Measurements from ENCODE around the gene CFH. TPM values are rescaled to one million over a fixed set of nuclear protein-coding genes. Genes with fewer than 3 reads are reported as not detected.
"Not testable (repeated sequence)": the region's sequence is repeated elsewhere in the genome, so short reads cannot be mapped to it uniquely, and the experiment has no call there.

CFH gene
- total RNA-seq, 4 donors from 2014 or later = 164 to 268 (median 248) TPM

DNA sequence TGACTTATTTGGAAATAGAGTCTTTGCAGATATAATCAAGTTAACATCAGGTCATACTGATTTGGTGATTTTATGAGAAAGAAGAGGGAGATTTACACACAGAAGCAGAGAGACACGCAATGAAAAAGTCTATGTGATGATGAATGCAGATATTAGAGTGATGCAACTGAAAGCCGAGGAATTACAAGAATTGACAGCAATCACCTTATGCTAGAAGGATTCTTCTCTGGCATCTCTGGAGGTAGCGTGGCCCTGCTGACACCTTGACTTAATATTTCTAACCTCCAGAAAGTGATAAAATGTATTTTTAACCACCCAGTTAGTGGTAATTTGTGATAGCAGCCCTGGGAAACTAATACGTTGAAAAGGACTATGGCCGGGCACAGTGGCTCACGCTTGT, 14.2 kb upstream of the CFH start:
- no peak for DNase-seq (ENCODE audit: low spot score in 2 of 2)
- Histone ChIP-seq H3K36me3 (no peaks in the 10 kb centered on the region), H3K27ac (no peak overlapping the region), H3K4me3 (no peak overlapping the region), H3K4me1 (no peaks in the 10 kb centered on the region), H3K27me3 (no peaks in the 10 kb centered on the region), H3K9me3 (no peaks in the 10 kb centered on the region)
- 93 to 98% methylated on average over 6 of the region's 6 CpGs for WGBS, 2 donors
- TF ChIP-seq POLR2A (IDR thresholded peaks at IDR 0.05) (no peak), EP300 (IDR thresholded peaks at IDR 0.05) (no peak)
- TF ChIP-seq, protein P1, sequence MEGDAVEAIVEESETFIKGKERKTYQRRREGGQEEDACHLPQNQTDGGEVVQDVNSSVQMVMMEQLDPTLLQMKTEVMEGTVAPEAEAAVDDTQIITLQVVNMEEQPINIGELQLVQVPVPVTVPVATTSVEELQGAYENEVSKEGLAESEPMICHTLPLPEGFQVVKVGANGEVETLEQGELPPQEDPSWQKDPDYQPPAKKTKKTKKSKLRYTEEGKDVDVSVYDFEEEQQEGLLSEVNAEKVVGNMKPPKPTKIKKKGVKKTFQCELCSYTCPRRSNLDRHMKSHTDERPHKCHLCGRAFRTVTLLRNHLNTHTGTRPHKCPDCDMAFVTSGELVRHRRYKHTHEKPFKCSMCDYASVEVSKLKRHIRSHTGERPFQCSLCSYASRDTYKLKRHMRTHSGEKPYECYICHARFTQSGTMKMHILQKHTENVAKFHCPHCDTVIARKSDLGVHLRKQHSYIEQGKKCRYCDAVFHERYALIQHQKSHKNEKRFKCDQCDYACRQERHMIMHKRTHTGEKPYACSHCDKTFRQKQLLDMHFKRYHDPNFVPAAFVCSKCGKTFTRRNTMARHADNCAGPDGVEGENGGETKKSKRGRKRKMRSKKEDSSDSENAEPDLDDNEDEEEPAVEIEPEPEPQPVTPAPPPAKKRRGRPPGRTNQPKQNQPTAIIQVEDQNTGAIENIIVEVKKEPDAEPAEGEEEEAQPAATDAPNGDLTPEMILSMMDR (IDR thresholded peaks at IDR 0.05) = no peak

DNA sequence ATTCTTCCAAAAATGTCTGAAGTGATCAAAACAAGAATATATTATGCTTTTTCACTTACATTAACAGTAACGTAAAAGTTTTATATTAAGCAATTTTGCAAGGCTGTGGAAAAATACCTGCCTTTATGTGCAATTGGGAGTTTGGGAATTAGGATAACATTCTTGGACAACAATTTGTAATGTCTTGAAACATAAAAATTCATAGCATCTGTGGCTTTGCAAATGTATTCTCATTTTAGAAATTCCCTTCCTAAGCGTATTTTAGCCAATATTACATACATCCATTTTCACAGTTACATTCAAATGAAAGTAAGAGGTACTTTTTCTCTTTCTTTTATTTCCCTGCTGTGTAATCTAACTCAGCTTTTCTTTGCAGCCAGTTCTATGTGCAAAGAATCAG, 13.4 kb upstream of the CFH start:
- no peaks in the 10 kb centered on the region for H3K9me3 ChIP-seq
- no peak for DNase-seq (ENCODE audit: low spot score in 2 of 2)
- H3K4me1 ChIP-seq = no peaks in the 10 kb centered on the region
- H3K36me3 ChIP-seq = no peaks in the 10 kb centered on the region
- no peaks in the 10 kb centered on the region for H3K27me3 ChIP-seq
- no peak overlapping the region for H3K27ac ChIP-seq
- no peak overlapping the region for H3K4me3 ChIP-seq
- 65 to 70% methylated on average over 2 of the region's 2 CpGs for WGBS, 2 donors
- TF ChIP-seq, protein P1 (IDR thresholded peaks at IDR 0.05) = no peak
- TF ChIP-seq POLR2A (IDR thresholded peaks at IDR 0.05) = no peak
- TF ChIP-seq EP300 (IDR thresholded peaks at IDR 0.05) = no peak

DNA sequence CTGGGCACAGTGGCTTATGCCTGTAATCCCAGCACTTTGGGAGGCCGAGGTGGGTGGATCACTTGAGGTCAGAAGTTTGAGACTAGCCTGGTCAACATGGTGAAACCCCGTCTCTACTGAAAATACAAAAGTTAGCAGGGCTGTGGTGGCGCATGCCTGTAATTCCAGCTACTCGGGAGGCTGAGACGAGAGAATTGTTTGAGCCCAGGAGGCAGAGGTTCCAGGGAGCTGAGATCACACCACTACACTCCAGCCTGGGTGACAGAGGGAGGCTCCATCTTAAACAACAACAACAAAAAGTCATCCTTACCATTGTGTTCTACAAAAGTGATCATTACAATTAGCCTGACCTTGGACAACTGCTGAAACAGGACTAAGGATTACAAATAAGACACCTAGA, 12.6 kb upstream of the CFH start:
- not testable (repeated sequence) for H3K4me3 ChIP-seq; DNase-seq (ENCODE audit: low spot score in 2 of 2); H3K9me3 ChIP-seq; H3K27ac ChIP-seq; H3K27me3 ChIP-seq; H3K36me3 ChIP-seq; H3K4me1 ChIP-seq
- WGBS, 2 donors = 80 to 84% methylated on average over 5 of the region's 5 CpGs

DNA sequence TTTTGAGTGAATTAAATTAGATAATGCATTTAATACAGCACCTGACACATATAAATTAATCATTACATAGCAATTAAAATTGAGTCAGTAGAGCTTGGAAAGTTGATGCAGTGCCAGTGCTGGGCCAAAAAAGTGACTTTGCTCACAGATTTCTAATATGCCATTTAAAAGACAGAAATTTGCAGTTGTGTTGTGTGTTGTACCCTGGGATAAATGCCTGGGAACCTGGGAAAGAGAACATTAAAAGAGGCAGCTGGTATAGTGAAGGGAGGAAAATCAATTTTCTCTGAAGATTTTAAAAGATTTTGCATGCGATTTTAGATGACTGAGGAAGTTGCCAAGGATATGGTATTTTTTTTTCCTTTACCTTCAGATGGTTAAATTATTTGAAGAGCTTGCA, 10.9 kb upstream of the CFH start:
- TF ChIP-seq, protein P1 (IDR thresholded peaks at IDR 0.05) = no peak
- TF ChIP-seq POLR2A (IDR thresholded peaks at IDR 0.05) = no peak
- TF ChIP-seq EP300 (IDR thresholded peaks at IDR 0.05) = no peak
- DNase-seq (ENCODE audit: low spot score in 2 of 2) = no peak

DNA sequence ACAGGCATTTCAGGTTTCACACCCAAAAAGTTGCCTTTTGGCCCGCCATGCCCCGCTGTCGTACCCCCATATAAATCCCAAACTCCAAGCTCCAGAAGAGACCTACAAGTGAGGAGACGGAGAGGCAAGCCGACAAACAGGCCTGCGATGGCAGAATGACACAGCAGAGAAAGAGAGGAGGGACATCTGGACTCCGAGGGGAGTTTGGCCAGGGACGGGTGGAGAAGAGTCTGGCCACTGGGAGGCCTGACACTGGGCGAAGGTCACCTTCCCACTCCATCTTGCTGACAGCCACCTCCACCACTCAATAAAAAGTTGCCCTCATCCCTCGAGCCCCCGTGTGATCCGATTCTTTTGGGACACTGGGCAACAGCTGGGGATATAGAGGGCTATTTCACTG, 1.9 kb upstream of the CFH start:
- TF ChIP-seq EP300 (IDR thresholded peaks at IDR 0.05) = no peak
- TF ChIP-seq POLR2A (IDR thresholded peaks at IDR 0.05) = no peak
- TF ChIP-seq, protein P1 (IDR thresholded peaks at IDR 0.05) = no peak
- Histone ChIP-seq H3K27me3 (no peaks in the 10 kb centered on the region), H3K27ac (no peak overlapping the region), H3K4me3 (no peak overlapping the region), H3K9me3 (no peaks in the 10 kb centered on the region), H3K4me1 (peaks cover 0 to 8% (median 6%) of the 10 kb centered on the region in 4 donors), H3K36me3 (no peaks in the 10 kb centered on the region)
- DNase-seq (ENCODE audit: low spot score in 2 of 2) = no peak
- 87 to 90% methylated on average over 12 of the region's 12 CpGs for WGBS, 2 donors

More for the DNA sequence above, 10.9 kb upstream of the CFH start:
- 91 to 95% methylated on average over 1 of the region's 1 CpG for WGBS, 2 donors
- Histone ChIP-seq H3K36me3 (no peaks in the 10 kb centered on the region), H3K4me1 (no peaks in the 10 kb centered on the region), H3K9me3 (no peaks in the 10 kb centered on the region), H3K4me3 (no peak overlapping the region), H3K27me3 (no peaks in the 10 kb centered on the region), H3K27ac (no peak overlapping the region)

GRCh38 chr1:196650403-196650802, 1.4 kb upstream of the CFH start:
- no peak for DNase-seq (ENCODE audit: low spot score in 2 of 2)
- 92% methylated on average over 12 of the region's 12 CpGs for WGBS, 2 donors
- TF ChIP-seq EP300 (IDR thresholded peaks at IDR 0.05) (no peak), POLR2A (IDR thresholded peaks at IDR 0.05) (no peak)
- TF ChIP-seq, protein P1 (IDR thresholded peaks at IDR 0.05) = no peak

More at GRCh38 chr1:196650403-196650802, 1.4 kb upstream of the CFH start:
- H3K4me3 ChIP-seq = no peak overlapping the region
- no peak overlapping the region for H3K27ac ChIP-seq
- H3K36me3 ChIP-seq = no peaks in the 10 kb centered on the region
- H3K27me3 ChIP-seq = no peaks in the 10 kb centered on the region
- peaks cover 0 to 8% (median 6%) of the 10 kb centered on the region in 4 donors for H3K4me1 ChIP-seq
- no peaks in the 10 kb centered on the region for H3K9me3 ChIP-seq
